Urinary bladder (tissue), 4 donors: ENCODE data around the gene SLC2A9. TPM values are rescaled to one million over a fixed set of nuclear protein-coding genes. Genes with fewer than 3 reads are reported as not detected.

Experiments
- DNase-seq: peaks from one replicate; pipeline ENCODE4 v3.0.0-alpha.2; 2015; ENCODE audit errors: extremely low spot score
- H3K27ac ChIP-seq: one replicate; pipeline ENCODE4 v1.5.1; 2013; ENCODE audit warnings: low read depth, mild to moderate bottlenecking, moderate library complexity
- H3K36me3 ChIP-seq: one replicate; pipeline ENCODE4 v1.6.1; 2013; ENCODE audit warnings: mild to moderate bottlenecking, moderate library complexity; ENCODE audit not compliant: insufficient read depth
- H3K4me1 ChIP-seq: one replicate; pipeline ENCODE4 v1.6.1; 2013; ENCODE audit warnings: mild to moderate bottlenecking, moderate library complexity; ENCODE audit not compliant: insufficient read depth
- H3K4me3 ChIP-seq: one replicate; pipeline ENCODE4 v1.5.1; 2013; ENCODE audit warnings: low read depth, low read length
- WGBS: extraction: QIAGEN DNeasy Blood & Tissue Kit; methylation state at CpG from one replicate; pipeline ENCODE4 v1.1.7; 2013; 5-methylcytosine and 5-hydroxymethylcytosine counted together
- polyA plus RNA-seq: library from polyadenylated mRNA; stranded (reverse); fragments of 200-250 nt; gene quantifications from one replicate; pipeline ENCODE4 v1.2.3, GENCODE V29; 2013
- total RNA-seq: library from RNA; depleted of rRNA; stranded (reverse); fragments of >200 nt; gene quantifications from one replicate; pipeline ENCODE4 v1.2.3, GENCODE V29; 2014
- donor health status: healthy with polysubstance abuse.
- donor health status: healthy.

The SLC2A9 gene
- total and polyA plus RNA-seq, 2 donors = 7.6 to 10.4 TPM

- H3K4me1 ChIP-seq = no peaks in the 10 kb centered on the region
- DNase-seq = no peak
- no peaks in the 10 kb centered on the region for H3K36me3 ChIP-seq
- WGBS = 44% methylated on average over 5 of the region's 5 CpGs
- H3K27ac ChIP-seq = no peak overlapping the region
- H3K4me3 ChIP-seq = no peak overlapping the region
Observed at GRCh38 chr4:9899306-9900055, 121.8 kb downstream of the SLC2A9 start.

GRCh38 chr4:9898596-9899305 lies 122.5 kb downstream of the SLC2A9 start:
- Histone ChIP-seq H3K27ac (no peak overlapping the region), H3K4me1 (no peaks in the 10 kb centered on the region), H3K36me3 (no peaks in the 10 kb centered on the region), H3K4me3 (no peak overlapping the region)
- no peak for DNase-seq
- 54% methylated on average over 9 of the region's 9 CpGs for WGBS

GRCh38 chr4:9895333-9895705 lies 126.0 kb downstream of the SLC2A9 start:
- 51% methylated on average over 4 of the region's 4 CpGs for WGBS

GRCh38 chr4:9894644-9895332 lies 126.5 kb downstream of the SLC2A9 start:
- no peaks in the 10 kb centered on the region for H3K36me3 ChIP-seq
- no peak overlapping the region for H3K4me3 ChIP-seq
- H3K4me1 ChIP-seq = no peaks in the 10 kb centered on the region
- DNase-seq = no peak
- WGBS = 66% methylated on average over 3 of the region's 3 CpGs
- no peak overlapping the region for H3K27ac ChIP-seq

More at GRCh38 chr4:9895333-9895705, 126.0 kb downstream of the SLC2A9 start:
- no peak overlapping the region for H3K4me3 ChIP-seq
- no peak overlapping the region for H3K27ac ChIP-seq
- no peaks in the 10 kb centered on the region for H3K36me3 ChIP-seq
- no peaks in the 10 kb centered on the region for H3K4me1 ChIP-seq
- DNase-seq = no peak

- H3K36me3 ChIP-seq = no peaks in the 10 kb centered on the region
- no peaks in the 10 kb centered on the region for H3K4me1 ChIP-seq
- DNase-seq = no peak
- no peak overlapping the region for H3K27ac ChIP-seq
- H3K4me3 ChIP-seq = no peak overlapping the region
- WGBS = 68% methylated on average over 8 of the region's 8 CpGs
Observed at GRCh38 chr4:9893329-9894108, 127.8 kb downstream of the SLC2A9 start.

- Histone ChIP-seq H3K27ac (no peak overlapping the region), H3K4me3 (no peak overlapping the region), H3K36me3 (no peaks in the 10 kb centered on the region), H3K4me1 (no peaks in the 10 kb centered on the region)
- 87% methylated on average over 7 of the region's 7 CpGs for WGBS
- no peak for DNase-seq
Observed at GRCh38 chr4:9891740-9892139, 129.6 kb downstream of the SLC2A9 start.

- 78% methylated on average over 7 of the region's 7 CpGs for WGBS
- H3K36me3 ChIP-seq = no peaks in the 10 kb centered on the region
- DNase-seq = no peak
- no peaks in the 10 kb centered on the region for H3K4me1 ChIP-seq
- no peak overlapping the region for H3K4me3 ChIP-seq
- H3K27ac ChIP-seq = no peak overlapping the region
Observed at GRCh38 chr4:9891056-9891455, 130.2 kb downstream of the SLC2A9 start.

GRCh38 chr4:9889306-9889705 lies 132.0 kb downstream of the SLC2A9 start:
- Histone ChIP-seq H3K36me3 (no peaks in the 10 kb centered on the region), H3K4me3 (no peak overlapping the region), H3K27ac (no peak overlapping the region), H3K4me1 (no peaks in the 10 kb centered on the region)
- WGBS = 82% methylated on average over 4 of the region's 4 CpGs
- DNase-seq = no peak

GRCh38 chr4:9885958-9886357 lies 135.3 kb downstream of the SLC2A9 start:
- WGBS = 81% methylated on average over 5 of the region's 5 CpGs

GRCh38 chr4:9880406-9881197 lies 140.7 kb downstream of the SLC2A9 start:
- Histone ChIP-seq H3K4me3 (no peak overlapping the region), H3K4me1 (no peaks in the 10 kb centered on the region), H3K27ac (no peak overlapping the region), H3K36me3 (no peaks in the 10 kb centered on the region)
- 32% methylated on average over 6 of the region's 6 CpGs for WGBS
- no peak for DNase-seq

More at GRCh38 chr4:9885958-9886357, 135.3 kb downstream of the SLC2A9 start:
- Histone ChIP-seq H3K27ac (no peak overlapping the region), H3K36me3 (no peaks in the 10 kb centered on the region), H3K4me1 (no peaks in the 10 kb centered on the region), H3K4me3 (no peak overlapping the region)
- no peak for DNase-seq

- Histone ChIP-seq H3K4me1 (no peaks in the 10 kb centered on the region), H3K27ac (no peak overlapping the region), H3K36me3 (no peaks in the 10 kb centered on the region), H3K4me3 (no peak overlapping the region)
- DNase-seq = no peak
- 78% methylated on average over 3 of the region's 3 CpGs for WGBS
Observed at GRCh38 chr4:9877123-9877522, 144.2 kb downstream of the SLC2A9 start.

GRCh38 chr4:9875516-9875915 lies 145.8 kb downstream of the SLC2A9 start:
- Histone ChIP-seq H3K36me3 (no peaks in the 10 kb centered on the region), H3K4me3 (no peak overlapping the region), H3K4me1 (no peaks in the 10 kb centered on the region), H3K27ac (no peak overlapping the region)
- 87% methylated on average over 1 of the region's 1 CpG for WGBS
- no peak for DNase-seq

GRCh38 chr4:9874385-9874784 lies 146.9 kb downstream of the SLC2A9 start:
- H3K4me1 ChIP-seq = no peaks in the 10 kb centered on the region
- no peak overlapping the region for H3K4me3 ChIP-seq
- DNase-seq = no peak
- 94% methylated on average over 5 of the region's 5 CpGs for WGBS
- H3K27ac ChIP-seq = no peak overlapping the region
- H3K36me3 ChIP-seq = no peaks in the 10 kb centered on the region
